NCI-H2171 (cell line): ENCODE results near the gene ATP5F1D.
"Not testable (repeated sequence)": the region's sequence is repeated elsewhere in the genome, so short reads cannot be mapped to it uniquely, and the experiment has no call there.

Experiments
- DNase-seq: peaks from one replicate; lab custom pipeline; 2025; lab: John Stamatoyannopoulos, UW

The ATP5F1D gene

GRCh38 chr19:1233115-1233667, 8.4 kb upstream of the ATP5F1D start:
- no peak for DNase-seq

DNA sequence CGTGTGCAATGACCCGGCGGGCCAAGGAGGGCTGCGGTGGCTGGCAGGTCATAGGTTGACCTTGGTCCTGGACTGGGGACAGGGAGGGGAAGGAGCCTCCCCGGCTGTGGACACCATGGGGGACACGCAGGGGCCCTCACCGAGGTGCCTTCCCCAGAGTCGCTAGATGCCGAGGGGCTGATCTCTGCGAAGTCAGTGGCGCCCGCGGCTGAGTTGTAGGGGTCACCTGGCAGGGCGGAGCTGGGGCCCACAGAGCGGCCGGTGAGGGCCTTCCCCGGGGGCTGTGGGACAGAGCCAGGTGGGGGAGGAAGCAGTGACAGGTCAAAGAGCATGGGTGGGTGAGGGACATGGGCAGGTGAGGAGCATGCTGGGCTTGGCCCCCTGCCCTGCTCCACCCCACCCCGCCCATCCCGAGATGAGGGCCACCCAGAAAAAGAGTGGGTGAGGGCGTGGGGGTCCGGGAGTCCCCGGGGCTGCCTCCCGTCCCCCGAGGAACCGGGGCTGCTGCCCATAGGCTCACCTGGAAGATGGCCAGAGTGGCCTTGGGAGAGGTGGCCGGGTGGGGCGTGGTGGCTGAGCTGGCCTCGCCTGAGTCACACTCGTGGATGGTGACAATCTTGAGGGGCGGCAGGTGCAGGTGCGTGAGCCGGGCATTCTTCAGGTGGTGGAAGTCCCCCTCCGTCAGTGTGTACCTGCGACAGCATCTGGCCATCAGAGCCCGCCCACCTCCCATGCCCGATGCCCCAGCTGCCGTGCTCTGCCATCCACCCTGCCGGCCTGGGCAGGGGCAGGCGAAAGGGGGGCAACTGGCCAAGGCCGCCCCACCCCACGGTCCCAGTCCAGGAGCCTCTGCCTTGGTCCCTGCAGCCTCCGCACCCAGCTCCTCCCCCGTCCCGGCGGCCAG, 7.2 kb upstream of the ATP5F1D start:
- no peak for DNase-seq

GRCh38 chr19:1234955-1235380, 6.6 kb upstream of the ATP5F1D start:
- no peak for DNase-seq

DNA sequence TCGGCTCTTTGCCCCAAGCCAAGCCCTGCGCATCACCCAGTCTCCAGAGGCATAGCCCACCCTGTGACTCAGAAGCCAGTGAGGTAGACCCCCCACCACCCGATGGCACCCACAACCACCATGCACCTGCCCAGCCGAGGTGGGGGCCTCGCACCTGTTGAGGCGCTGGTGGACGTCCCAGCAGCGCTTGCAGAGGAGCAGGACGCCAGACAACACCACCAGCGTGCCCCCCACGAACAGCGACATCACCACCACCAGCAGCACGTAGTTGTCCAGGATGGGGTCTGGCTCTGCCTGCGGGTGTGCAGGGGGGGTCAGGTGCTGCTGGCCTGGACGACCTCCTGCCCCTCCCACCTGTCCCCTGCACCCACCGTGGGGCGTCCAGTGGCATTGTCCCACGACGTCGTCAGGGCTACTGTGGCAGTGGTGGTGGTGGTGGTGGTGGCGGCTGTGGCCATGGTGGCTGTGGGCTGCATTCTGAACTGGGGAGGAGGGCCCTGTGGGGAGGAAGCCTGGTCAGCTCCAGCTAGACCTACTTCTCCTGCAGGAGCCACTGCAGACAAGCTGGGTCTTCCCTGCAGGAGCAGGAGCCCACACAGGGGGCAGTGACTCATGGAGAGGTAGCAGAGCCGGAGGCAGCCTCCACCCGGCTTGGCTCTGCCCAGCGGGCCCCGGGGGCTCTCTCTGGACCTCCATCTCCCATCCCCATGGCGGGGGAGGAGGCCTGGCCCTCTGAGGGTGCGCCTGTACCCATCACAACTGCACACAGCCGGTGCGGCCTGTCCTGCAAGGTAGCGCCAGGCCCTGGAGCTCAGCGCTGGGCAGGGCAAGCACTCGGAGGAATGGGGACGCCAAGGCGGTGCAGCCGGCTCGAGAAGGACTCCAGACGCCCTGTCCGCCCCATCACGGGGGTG, 5.7 kb upstream of the ATP5F1D start:
- DNase-seq, result no peak

- peak; percentile 67 for DNase-seq
Measured at GRCh38 chr19:1236576-1236975, 5.0 kb upstream of the ATP5F1D start.

- DNase-seq, result no peak
Measured at GRCh38 chr19:1237027-1237659, 4.4 kb upstream of the ATP5F1D start.

DNA sequence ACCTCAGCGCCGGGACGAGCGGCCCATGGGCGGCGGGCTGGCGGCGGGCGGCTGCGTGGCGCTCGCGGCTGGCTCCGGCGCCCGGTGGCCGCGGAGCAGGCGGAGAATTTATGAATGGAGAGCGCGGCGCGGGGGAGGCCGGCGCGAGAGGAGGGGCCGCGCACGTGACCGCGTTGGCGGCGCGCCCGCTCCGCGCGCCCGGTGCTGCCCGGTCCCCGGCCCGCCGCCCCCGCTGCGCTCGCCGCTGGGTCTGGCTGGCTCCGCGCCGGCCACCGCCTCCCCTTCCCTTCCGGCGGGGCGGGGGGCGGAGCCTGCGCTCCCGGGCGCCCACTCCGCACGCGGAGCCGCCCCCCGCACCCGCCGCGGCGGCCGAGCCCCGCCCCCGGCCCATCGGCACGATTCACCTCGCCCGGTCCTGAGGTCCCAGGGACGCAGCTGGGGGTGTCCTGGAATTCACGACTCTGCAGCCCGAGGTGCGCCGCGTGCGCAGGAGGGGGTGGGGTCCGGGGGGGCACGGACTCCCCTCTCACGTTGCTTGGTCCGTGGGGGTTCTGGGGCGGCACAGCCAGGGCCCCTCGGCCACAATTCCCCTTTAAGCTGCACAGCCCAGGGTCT, 3.7 kb upstream of the ATP5F1D start, which contains the start of gene CBARP:
CBARP (minus strand) TSS at position 252 of the 615 bp plus-strand sequence. CDS start 1,905 bp downstream, outside the sequence.
- DNase-seq, result peak; percentile 28

DNA sequence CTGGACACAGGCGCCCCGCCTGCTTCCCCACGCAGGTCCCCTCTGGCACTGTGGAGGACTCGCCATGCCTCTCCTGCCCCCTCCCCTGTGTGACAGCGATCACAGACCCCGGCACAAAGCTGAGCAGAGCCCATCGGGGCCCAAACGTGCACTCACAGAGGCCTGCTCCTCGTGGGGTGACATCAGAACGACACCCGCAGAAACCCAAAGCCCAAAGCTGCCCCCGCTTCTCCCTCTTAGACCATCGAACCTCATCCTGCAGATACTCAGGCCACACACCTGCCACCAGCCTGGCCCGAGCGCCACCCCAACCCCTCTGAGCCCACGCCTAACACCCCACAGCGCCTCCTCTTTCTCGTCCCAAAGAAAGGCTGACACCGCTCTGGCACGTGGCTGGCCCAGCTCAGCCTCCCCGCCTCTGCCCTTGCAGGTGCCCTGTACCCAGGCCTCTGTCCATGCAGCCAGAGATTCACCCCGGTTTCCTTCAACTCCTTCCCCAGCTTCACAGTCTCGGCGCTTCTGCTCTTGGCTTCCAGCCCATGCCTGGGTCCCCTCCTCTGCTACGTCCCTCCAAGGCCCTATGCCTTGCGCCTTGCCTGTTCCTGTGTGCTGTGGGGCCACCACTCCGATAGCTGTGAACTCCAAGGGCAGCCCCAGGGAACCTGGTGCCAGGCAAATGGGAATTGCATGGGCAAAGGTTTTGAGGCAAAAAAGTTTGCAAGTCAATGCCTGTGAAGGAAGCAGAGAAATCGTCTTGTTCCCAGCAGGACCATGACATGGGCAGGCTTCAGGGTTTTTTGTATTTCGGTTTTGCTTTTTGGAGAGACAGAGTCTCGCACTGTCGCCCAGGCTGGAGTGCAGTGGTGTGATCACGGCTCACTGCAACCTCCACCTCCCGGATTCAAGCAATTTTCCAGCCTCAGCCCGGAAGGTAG, 2.9 kb upstream of the ATP5F1D start:
- no peak for DNase-seq

DNA sequence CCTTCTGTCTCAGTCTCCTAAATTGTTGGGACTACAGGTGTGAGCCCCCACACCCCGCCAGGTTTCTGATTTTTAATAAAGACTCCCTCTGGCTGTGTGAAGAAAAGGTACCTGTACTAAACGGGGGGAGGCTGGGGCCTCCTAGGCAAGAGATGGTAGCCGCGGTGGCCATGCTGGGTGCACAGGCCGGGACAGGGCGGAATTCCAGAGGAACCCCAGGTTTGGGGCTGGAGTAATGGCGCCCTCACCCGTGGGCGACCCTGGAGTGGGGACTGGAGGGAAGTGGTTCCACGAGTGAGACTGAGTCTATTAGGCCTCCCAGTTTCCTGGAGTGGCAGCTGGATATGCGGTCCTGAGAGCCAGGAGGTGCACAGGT, 2.1 kb upstream of the ATP5F1D start:
- no peak for DNase-seq

DNA sequence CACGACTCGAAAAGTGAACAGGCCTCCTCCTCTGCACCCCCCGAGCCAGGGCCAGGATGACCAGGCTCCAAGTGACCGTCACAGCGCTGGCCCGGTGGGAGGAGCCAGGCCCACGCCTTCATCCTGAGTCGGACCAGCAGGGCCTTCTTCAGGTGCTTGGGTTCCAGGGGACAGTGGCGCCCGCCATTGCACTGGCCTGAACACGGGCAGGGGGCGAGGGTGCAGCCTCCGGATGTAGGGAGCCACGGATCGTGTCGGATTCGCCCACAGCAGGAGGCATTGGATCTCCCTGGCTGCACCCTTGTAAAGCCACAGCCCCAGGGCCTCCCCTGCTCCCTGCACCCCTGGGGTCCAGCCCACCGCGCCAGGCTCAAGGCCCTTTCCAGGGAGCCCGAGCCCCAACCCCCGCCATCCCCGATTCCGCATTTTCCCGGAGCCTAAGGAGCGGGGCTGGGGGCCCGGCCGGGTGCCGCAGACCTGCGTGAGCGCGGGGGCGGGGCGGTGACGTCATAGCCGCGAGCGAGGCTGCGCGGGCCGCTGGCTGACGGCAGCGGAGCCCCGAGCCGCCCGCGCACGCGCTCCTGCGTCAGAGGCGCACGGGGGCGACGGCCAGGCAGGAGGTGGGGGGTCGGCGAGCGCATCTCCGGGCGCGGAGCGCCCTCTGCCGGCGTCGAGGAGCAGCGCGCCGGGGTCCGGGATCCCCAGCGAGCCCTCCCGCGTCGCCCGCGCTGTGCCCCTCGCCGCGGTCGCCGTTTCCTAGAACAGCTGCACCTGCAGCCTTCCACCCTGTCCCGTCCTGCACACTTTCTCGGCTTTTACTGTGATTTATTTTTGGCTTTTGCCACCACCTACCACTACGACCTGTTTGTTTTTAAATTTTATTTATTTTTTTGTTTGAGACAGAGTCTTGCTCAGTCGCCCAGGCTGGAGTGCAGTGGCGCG, 1.5 kb upstream of the ATP5F1D start:
- peak; percentile 89 for DNase-seq

DNA sequence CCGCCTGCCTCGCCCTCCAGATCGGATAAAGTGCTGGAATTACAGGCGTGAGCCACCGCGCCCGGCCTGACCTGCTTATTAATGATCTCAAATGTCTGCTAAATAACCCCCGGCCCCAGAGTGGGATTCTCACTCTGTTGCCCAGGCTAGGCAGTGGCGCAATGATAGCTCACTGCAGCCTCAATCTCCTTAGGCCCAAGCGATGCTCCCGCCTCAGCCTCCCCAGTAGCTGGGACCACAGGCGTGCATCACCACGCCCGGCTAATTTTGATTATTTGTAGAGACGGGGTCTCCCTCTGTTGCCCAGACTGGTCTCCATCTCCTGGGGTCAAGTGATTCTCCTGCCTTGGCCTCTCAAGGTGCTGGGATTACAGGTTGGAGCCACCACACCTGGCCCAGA, 626 bp upstream of the ATP5F1D start:
- no peak for DNase-seq

- peak; percentile 83 for DNase-seq
Measured at GRCh38 chr19:1243768-1244692, 2.5 kb downstream of the ATP5F1D start.

- no peak for DNase-seq
Measured at GRCh38 chr19:1244693-1245451, 3.3 kb downstream of the ATP5F1D start.

GRCh38 chr19:1245494-1246264, 4.1 kb downstream of the ATP5F1D start:
- DNase-seq, result no peak

DNA sequence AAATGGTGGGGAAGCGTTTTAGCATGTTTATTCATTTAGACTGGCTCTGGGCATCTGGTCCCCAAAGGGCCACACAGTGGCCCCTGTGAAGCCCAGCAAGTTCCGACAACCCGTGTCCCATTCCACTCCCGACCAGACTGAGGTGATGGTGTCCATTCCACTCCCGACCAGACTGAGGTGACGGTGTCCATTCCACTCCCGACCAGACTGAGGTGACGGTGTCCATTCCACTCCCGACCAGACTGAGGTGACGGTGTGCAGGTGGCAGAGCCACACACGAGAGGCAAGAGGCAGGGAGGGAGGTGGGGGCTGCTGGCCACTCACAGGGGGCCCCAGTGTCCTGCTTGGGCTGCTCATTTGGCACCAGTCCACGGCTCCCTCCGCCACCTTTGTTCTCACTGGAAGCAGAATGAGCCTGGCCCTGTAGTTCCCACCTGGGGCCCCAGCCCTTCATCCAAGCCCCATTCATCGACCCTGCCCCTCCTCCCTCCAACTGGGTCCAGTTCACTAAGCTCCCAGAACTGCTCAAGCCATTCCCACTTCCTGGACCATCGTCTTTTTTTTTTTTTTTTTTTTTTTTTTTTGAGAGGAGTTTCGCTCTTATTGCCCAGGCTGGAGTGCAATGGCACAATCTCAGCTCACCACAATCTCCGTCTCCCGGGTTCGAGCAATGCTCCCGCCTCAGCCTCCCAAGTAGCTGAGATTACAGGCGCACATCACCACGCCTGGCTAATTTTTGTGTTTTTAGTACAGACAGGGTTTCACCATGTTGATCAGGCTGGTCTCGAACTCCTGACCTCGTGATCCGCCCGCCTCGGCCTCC, 4.9 kb downstream of the ATP5F1D start:
- DNase-seq, result not testable (repeated sequence)

GRCh38 chr19:1247748-1248138, 6.2 kb downstream of the ATP5F1D start:
- DNase-seq, result no peak
